Daoy (cell line): ENCODE data around the gene PICK1. TPM values are rescaled to one million over a fixed set of nuclear protein-coding genes. Genes with fewer than 3 reads are reported as not detected.
"Not testable (repeated sequence)": the region's sequence is repeated elsewhere in the genome, so short reads cannot be mapped to it uniquely, and the experiment has no call there.

Experiments used
- DNase-seq: peaks from one replicate; pipeline ENCODE4 v3.0.0-alpha.2; 2015; ENCODE audit warnings: low read depth
- total RNA-seq: library from RNA; depleted of rRNA; stranded (reverse); fragments of >200 nt; shearing (Covaris generic); gene quantifications from 2 replicates; pipeline ENCODE4 v1.2.3, GENCODE V29; 2014

Gene PICK1
- total RNA-seq, 1 experiment from 2014 or later, result 19.4 TPM

GRCh38 chr22:38074181-38075104, 17.2 kb downstream of the PICK1 start:
- peak; percentile 1 for DNase-seq

GRCh38 chr22:38075105-38075825, 18.1 kb downstream of the PICK1 start:
- DNase-seq, result no peak

GRCh38 chr22:38075961-38076360, 18.8 kb downstream of the PICK1 start:
- no peak for DNase-seq

- DNase-seq, result no peak
Measured at GRCh38 chr22:38077096-38077495, 19.9 kb downstream of the PICK1 start.

GRCh38 chr22:38077595-38077994, 20.4 kb downstream of the PICK1 start:
- DNase-seq, result no peak

- no peak for DNase-seq
Measured at GRCh38 chr22:38078046-38078840, 21.0 kb downstream of the PICK1 start.

GRCh38 chr22:38079208-38079607, 22.0 kb downstream of the PICK1 start:
- DNase-seq, result not testable (repeated sequence)

- DNase-seq, result no peak
Measured at GRCh38 chr22:38079804-38080203, 22.6 kb downstream of the PICK1 start.

GRCh38 chr22:38080474-38080849, 23.3 kb downstream of the PICK1 start:
- DNase-seq, result no peak

GRCh38 chr22:38080850-38081635, 23.8 kb downstream of the PICK1 start:
- peak; percentile 51 for DNase-seq

- DNase-seq, result no peak
Measured at GRCh38 chr22:38081636-38081940, 24.4 kb downstream of the PICK1 start.

GRCh38 chr22:38081941-38082828, 25.0 kb downstream of the PICK1 start:
- no peak for DNase-seq

- no peak for DNase-seq
Measured at GRCh38 chr22:38082986-38083710, 25.9 kb downstream of the PICK1 start.

GRCh38 chr22:38083931-38084631, 26.9 kb downstream of the PICK1 start, which contains the start of gene SLC16A8:
Gene SLC16A8 (minus strand): TSS chr22:38084184. CDS start chr22:38082873, 1,311 bp downstream.
- DNase-seq, result no peak

- DNase-seq, result no peak
Measured at GRCh38 chr22:38085056-38085455, 27.9 kb downstream of the PICK1 start.

GRCh38 chr22:38085501-38085900, 28.3 kb downstream of the PICK1 start:
- no peak for DNase-seq

GRCh38 chr22:38086001-38086845, 29.0 kb downstream of the PICK1 start:
- DNase-seq, result no peak

GRCh38 chr22:38086942-38087341, 29.7 kb downstream of the PICK1 start:
- no peak for DNase-seq
